ENCODE data around the gene SLC38A1.
"Not testable (repeated sequence)": the region's sequence is repeated elsewhere in the genome, so short reads cannot be mapped to it uniquely, and the experiment has no call there.

SLC38A1 gene

DNA sequence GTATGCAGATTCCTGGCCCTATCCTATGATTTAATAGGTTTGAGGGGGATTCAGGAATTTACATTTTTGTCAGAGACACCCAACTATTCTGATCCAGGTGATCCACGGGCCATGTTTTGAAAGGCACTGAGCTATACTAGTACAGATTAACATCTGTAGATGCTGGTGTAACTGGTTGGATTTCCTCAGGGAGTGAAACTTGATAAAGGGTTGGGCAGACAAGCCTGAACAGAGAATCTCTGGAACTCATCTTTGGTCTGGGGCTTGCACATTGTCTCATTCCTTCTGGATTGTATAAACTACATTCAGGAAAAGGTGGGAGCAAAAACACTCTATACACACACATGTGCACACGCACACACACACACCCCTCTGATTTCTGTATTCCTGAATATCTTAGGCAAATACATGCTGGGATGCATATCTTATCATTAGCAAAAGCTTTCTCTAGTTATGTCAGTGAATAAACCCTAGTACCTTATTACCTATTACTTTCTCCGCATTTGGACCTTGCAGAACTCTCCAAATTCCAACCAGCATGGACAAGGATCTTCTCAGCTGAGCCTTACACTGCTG lies 104.6 kb downstream of the SLC38A1 start:
- DNase-seq (ENCODE audit: low spot score): no peak

DNA sequence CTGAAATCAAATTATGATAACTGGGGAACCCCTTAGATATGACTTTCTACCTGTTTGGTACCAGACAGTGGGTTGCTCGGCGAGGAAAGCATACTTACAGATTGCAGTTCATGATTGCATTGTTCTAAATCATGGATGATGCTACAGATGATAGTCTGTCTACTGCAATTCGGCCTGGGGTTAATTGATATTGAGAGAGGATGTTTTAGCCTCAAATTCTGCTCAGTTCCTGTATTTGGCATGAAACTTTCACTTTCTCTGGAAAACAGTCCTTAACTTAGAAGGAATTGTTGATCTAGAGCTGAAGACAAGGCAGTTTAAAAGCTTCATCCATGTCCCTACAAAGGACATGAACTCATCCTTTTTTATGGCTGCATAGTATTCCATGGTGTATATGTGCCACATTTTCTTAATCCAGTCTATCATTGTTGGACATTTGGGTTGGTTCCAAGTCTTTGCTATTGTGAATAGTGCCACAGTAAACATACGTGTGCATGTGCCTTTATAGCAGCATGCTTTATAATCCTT lies 106.2 kb downstream of the SLC38A1 start:
- DNase-seq (ENCODE audit: low spot score): not testable (repeated sequence)

GRCh38 chr12:46160981-46161690 lies 107.7 kb downstream of the SLC38A1 start:
- no peak for DNase-seq (ENCODE audit: low spot score)

- DNase-seq (ENCODE audit: low spot score): no peak
Measured at GRCh38 chr12:46160101-46160980, 108.5 kb downstream of the SLC38A1 start.

DNA sequence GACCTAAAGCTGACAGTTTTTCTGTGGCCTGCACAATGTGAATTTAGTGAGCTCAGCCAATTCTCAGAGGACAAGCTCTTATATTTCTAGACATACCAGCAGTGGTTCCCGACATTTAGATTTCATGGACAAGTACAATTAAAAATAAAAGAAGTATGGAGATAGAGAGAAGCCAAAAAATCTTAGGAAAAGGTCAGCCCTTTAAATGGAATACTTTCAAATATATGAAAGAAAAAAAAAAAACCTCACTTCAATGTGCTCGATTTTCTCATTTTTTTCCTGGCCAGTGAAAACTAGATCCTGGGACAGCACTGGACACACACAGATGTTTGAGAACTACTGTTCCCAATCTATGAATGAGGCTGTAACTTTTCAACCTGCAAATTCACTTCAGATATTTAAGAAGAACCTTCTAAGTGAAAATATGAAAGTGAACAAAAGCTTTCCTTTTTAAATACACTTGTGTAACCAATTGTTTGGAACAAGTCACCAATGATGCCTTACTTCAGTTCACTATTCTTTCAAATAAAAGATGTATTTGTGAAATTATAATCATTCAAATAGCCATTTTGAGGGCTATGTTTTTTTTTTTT lies 109.4 kb downstream of the SLC38A1 start:
- no peak for DNase-seq (ENCODE audit: low spot score)

DNA sequence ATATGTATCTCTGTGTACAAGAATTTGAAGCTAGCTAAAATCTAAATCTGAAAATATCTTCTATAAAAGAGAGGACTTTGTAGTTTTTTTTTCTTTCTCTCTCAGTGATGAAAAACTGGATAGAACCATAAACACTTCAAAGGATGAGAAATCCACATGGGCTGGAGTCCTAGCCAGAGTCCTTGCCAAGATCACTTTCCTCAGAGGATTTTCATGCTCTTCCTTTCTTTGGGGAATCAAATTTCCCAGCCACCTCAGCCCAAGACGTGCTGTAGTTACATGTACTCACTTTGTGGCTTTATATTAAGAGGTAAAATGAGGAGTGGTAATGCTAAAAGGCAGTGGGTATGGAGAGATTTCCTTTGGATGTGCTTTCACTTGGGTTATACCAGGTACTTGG lies 110.3 kb downstream of the SLC38A1 start:
- DNase-seq (ENCODE audit: low spot score): no peak

- no peak for DNase-seq (ENCODE audit: low spot score)
Measured at GRCh38 chr12:46154221-46154985, 114.4 kb downstream of the SLC38A1 start.

- DNase-seq (ENCODE audit: low spot score): no peak
Measured at GRCh38 chr12:46153268-46153872, 115.5 kb downstream of the SLC38A1 start.

GRCh38 chr12:46152456-46152855 lies 116.4 kb downstream of the SLC38A1 start:
- no peak for DNase-seq (ENCODE audit: low spot score)

- no peak for DNase-seq (ENCODE audit: low spot score)
Measured at GRCh38 chr12:46150735-46151134, 118.1 kb downstream of the SLC38A1 start.

GRCh38 chr12:46149905-46150304 lies 118.9 kb downstream of the SLC38A1 start:
- DNase-seq (ENCODE audit: low spot score): no peak

DNA sequence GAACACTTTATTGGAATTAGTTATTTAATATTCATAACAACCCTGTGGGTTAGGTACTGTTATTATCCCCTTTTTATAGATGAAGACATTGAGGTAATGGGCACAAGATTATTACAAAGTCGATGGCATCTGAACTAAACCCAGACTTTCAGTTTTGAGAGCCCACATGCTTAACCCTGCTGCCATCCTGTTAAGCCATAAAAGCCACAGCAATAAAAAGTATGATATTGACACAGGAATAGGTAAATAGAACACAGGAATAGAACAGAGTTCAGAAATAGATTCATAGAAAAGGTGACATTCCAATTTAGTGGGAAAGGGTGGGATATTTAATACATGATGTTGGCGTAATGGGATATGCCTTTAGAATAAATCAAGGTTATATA lies 119.8 kb downstream of the SLC38A1 start:
- DNase-seq (ENCODE audit: low spot score): no peak

DNA sequence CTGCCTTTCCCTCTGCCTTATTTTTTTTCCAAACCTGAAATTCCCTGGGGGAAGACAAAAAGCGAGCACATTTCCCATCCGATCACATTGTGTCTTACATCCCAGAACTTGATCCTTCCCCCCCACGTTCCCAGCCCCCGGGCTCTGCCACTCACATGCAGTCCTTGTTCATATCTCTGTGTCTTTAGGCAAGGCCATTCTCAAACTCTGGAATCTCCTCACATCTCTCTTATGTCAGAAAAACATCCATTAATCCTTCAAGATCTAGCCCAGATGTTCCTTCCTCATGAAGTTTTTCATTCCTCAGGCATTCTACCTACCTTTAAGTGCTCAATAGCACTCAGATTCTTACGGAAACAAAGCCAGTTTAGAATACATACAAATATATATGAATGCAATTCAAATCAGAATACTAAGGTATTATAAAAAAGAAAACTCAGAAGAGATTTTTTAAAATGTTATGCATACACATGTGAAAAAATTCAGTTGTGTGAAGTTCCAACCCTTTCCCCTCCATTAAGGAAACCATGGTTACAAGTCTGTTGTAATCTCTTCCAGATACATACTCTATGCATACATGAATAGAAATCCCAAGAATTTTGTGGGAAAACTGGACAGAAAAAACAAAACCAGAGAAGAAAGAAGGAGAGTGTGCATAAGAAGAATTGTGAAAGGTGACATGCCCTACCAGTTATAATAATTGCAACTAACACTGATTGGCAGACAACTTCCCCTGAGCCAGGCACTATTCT lies 120.3 kb downstream of the SLC38A1 start:
- no peak for DNase-seq (ENCODE audit: low spot score)

DNA sequence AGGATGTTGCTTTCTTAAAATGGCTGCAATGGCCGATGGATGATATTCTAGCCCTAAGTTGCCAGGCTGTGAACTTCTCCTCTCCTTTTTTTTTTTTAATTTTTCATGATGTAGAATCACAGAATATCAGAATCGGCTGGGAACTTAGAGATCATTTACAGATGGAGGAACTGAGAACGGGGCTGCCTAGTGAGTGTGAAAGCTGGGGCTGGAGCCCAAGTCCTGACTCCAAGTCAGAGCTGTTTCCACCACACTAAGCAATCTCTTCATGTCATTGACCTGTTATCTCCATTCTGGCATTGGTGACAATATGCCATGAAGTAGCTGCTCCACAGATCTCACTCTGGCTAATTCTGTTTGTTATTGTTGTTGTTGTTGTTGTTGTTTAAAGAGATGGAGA lies 121.7 kb downstream of the SLC38A1 start:
- no peak for DNase-seq (ENCODE audit: low spot score)

- DNase-seq (ENCODE audit: low spot score): no peak
Measured at GRCh38 chr12:46145881-46146280, 123.0 kb downstream of the SLC38A1 start.

DNA sequence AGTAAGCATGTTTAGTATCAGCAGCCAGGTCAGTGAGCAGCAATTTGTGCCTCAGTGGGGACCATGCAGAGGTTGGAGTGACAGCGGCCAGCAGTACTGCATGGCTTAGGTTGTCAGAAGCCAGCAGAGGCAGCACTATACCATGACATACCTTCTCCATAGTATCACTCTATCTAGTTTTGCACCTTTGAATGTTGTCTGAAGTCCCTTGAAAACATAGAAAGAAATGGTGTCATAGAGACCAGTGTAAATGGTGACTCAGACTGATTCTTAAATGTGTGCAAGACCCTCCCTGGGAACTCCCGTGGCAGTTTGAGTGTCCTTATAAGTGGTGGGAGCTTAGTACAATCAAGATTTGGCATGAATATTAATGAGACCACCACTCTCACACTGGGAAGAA lies 124.4 kb downstream of the SLC38A1 start:
- DNase-seq (ENCODE audit: low spot score): no peak

- DNase-seq (ENCODE audit: low spot score): no peak
Measured at GRCh38 chr12:46136249-46136648, 132.6 kb downstream of the SLC38A1 start.

DNA sequence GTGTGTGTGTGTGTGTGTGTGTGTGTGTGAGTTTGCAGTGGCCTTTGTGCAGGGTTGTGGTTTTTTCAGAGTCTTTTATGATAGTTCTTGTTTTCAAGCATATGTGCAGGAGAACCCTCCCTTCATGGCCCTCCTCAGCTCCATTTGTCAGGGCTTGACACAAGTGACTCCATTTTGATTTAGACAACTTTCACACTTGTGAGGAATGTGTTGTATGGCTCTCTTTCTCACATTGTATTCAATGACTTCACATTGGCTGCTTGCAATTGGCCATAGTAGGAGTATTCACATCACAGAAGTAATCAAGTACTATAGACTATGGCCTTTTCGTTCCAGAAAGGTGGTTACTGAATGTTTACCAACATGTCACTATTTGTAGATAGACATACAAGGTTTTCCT lies 133.1 kb downstream of the SLC38A1 start:
- no peak for DNase-seq (ENCODE audit: low spot score)

DNA sequence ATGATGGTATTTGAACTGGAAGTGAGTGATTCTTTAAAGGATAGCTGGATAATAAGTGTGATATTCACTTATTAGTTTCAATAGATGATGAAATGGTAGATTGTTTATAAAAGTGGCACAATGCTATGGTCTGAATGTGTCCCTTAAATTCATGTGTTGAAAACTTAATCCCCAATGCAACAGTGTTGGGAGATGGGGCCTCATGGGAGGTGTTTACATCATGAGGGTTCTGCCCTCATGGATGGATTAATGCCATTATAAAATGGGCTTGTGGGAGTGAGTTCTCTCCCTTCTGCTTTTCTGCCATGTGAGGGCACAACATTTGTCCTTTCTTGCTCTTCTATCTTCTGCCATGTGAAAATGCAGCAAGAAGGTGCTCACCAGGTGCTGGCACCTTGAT lies 134.0 kb downstream of the SLC38A1 start:
- DNase-seq (ENCODE audit: low spot score): no peak

GRCh38 chr12:46134205-46134811 lies 134.5 kb downstream of the SLC38A1 start:
- DNase-seq (ENCODE audit: low spot score): no peak

Measured in ecto neural progenitor cell (in vitro differentiated cells).